ENCODE data around the gene QSER1. TPM values are rescaled to one million over a fixed set of nuclear protein-coding genes. Genes with fewer than 3 reads are reported as not detected.

The QSER1 gene
- total and polyA plus RNA-seq, 10 of the 15 experiments (the other 5 are each of a cell fraction or from before 2014, with no cell fraction given), result 2.1 to 15.0 (median 9.4) TPM

DNA sequence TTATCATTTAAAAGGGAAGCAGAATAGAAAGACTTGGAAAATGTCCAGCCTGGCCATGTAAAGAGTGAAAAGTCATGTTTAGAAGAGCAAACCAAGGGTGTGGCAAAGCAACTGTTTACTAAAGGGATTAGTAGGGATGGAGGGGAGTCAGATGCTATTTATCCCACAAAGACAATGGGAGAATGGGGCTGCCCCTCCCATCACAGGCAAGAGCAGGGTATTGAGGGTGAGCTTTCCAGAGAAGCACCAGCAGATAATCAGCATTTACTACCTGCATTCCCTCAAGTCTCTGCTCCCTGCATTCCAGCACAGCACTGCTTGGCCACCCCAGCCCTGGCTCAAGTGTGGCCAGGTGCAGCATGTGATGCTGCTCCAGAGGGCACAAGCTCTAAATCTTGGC lies 18.5 kb upstream of the QSER1 start:
- no peaks in the 10 kb centered on the region for H4K20me1 ChIP-seq (ENCODE audit: control insufficient read depth, insufficient read depth)
- H3K9ac ChIP-seq (ENCODE audit: control insufficient read depth, insufficient read depth, low read length), result no peak overlapping the region
- RAD21 ChIA-PET (ENCODE audit: unreplicated experiment), result no interaction called here
- H3K27ac ChIP-seq (ENCODE audit: control insufficient read depth, insufficient read depth), result no peak overlapping the region
- CTCF ChIA-PET, result interaction anchor here (0.6 kb wide), 1 partner anchor 52 kb away, joined by 3 read pairs; no protein-coding TSS in a partner anchor
- no peaks in the 10 kb centered on the region for H3K9me3 ChIP-seq (replicated peaks; ENCODE audit: control insufficient read depth, insufficient read depth, low read length)
- H3K36me3 ChIP-seq (ENCODE audit: control insufficient read depth in 2 of 2, insufficient read depth in 2 of 2, low read length in 1 of 2), result no peaks in the 10 kb centered on the region
- SMC1A ChIA-PET (ENCODE audit: uncharacterized antibody, unreplicated experiment), result no interaction called here
- no peaks in the 10 kb centered on the region for H3K27me3 ChIP-seq (replicated peaks in 1 of 2; ENCODE audit: control insufficient read depth in 2 of 2, insufficient read depth in 2 of 2, low read length in 1 of 2)
- H3K4me1 ChIP-seq (ENCODE audit: control insufficient read depth, insufficient read depth, low read length), result no peaks in the 10 kb centered on the region
- intact Hi-C loops (cut with micrococcal nuclease; ENCODE audit: unreplicated experiment) (no loop called here), in situ Hi-C loops (cut with MboI) (no loop called here)
- no peak overlapping the region for H3K4me2 ChIP-seq (ENCODE audit: control insufficient read depth, insufficient read depth)
- FAIRE-seq (no peak), ATAC-seq (no peak), DNase-seq (ENCODE audit: low read depth, low spot score) (no peak)
- TF ChIP-seq IRF4 (IDR thresholded peaks at IDR 0.05; ENCODE audit: low read depth, low read length) (no peak), JUND (IDR thresholded peaks at IDR 0.05; ENCODE audit: low read depth, low read length) (no peak), KLF5 (IDR thresholded peaks at IDR 0.05; ENCODE audit: partially characterized antibody) (no peak), SIX5 (IDR thresholded peaks at IDR 0.05; ENCODE audit: low read depth, low read length, severe bottlenecking) (no peak), WRNIP1 (IDR thresholded peaks at IDR 0.05; ENCODE audit: borderline replicate concordance, low read depth, low read length) (no peak), BHLHE40 (IDR thresholded peaks at IDR 0.05; ENCODE audit: borderline replicate concordance in 1 of 2, low read depth in 2 of 2, low read length in 1 of 2) (no peak), ZNF384 (IDR thresholded peaks at IDR 0.05; ENCODE audit: borderline replicate concordance, low read depth, low read length) (no peak), YY1 (IDR thresholded peaks at IDR 0.05; ENCODE audit: low read depth, low read length) (no peak), RELA (IDR thresholded peaks at IDR 0.05; ENCODE audit: borderline replicate concordance, partially characterized antibody) (no peak), TBL1XR1 (IDR thresholded peaks at IDR 0.05; ENCODE audit: low read depth, low read length) (no peak)
- TF ChIP-seq, protein P1, sequence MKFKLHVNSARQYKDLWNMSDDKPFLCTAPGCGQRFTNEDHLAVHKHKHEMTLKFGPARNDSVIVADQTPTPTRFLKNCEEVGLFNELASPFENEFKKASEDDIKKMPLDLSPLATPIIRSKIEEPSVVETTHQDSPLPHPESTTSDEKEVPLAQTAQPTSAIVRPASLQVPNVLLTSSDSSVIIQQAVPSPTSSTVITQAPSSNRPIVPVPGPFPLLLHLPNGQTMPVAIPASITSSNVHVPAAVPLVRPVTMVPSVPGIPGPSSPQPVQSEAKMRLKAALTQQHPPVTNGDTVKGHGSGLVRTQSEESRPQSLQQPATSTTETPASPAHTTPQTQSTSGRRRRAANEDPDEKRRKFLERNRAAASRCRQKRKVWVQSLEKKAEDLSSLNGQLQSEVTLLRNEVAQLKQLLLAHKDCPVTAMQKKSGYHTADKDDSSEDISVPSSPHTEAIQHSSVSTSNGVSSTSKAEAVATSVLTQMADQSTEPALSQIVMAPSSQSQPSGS (IDR thresholded peaks at IDR 0.05; ENCODE audit: low read length), result no peak
- TF ChIP-seq, protein P2, sequence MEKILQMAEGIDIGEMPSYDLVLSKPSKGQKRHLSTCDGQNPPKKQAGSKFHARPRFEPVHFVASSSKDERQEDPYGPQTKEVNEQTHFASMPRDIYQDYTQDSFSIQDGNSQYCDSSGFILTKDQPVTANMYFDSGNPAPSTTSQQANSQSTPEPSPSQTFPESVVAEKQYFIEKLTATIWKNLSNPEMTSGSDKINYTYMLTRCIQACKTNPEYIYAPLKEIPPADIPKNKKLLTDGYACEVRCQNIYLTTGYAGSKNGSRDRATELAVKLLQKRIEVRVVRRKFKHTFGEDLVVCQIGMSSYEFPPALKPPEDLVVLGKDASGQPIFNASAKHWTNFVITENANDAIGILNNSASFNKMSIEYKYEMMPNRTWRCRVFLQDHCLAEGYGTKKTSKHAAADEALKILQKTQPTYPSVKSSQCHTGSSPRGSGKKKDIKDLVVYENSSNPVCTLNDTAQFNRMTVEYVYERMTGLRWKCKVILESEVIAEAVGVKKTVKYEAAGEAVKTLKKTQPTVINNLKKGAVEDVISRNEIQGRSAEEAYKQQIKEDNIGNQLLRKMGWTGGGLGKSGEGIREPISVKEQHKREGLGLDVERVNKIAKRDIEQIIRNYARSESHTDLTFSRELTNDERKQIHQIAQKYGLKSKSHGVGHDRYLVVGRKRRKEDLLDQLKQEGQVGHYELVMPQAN (conservative IDR thresholded peaks at IDR 0.05), result no peak
- TF ChIP-seq, protein P3, sequence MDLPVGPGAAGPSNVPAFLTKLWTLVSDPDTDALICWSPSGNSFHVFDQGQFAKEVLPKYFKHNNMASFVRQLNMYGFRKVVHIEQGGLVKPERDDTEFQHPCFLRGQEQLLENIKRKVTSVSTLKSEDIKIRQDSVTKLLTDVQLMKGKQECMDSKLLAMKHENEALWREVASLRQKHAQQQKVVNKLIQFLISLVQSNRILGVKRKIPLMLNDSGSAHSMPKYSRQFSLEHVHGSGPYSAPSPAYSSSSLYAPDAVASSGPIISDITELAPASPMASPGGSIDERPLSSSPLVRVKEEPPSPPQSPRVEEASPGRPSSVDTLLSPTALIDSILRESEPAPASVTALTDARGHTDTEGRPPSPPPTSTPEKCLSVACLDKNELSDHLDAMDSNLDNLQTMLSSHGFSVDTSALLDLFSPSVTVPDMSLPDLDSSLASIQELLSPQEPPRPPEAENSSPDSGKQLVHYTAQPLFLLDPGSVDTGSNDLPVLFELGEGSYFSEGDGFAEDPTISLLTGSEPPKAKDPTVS (IDR thresholded peaks at IDR 0.05; ENCODE audit: low read depth, low read length), result no peak
- BruUV-seq (replicated peaks), result no TSS peak
- no peak overlapping the region for H2AFZ ChIP-seq (ENCODE audit: control insufficient read depth, low read depth, low read length)
- no peaks in the 10 kb centered on the region for H3K79me2 ChIP-seq (ENCODE audit: control insufficient read depth, insufficient read depth, low read length)
- H3K4me3 ChIP-seq, result no peak overlapping the region
- POLR2A ChIA-PET, result no interaction called here

Data from GM12878 (cell line).